Astrocyte (in vitro differentiated cells and primary cell): ENCODE results near the gene CDH13. TPM values are rescaled to one million over a fixed set of nuclear protein-coding genes. Genes with fewer than 3 reads are reported as not detected.

Experiments
- DNase-seq: peaks from one replicate; pipeline ENCODE4 v3.0.0-alpha.2; 2010; ENCODE audit warnings: low read depth
- FAIRE-seq: peaks from 2 replicates; lab custom pipeline; 2011; peaks lifted over from hg19 to GRCh38; lab: Jason Lieb, UNC
- H2AFZ ChIP-seq: 2 replicates; pipeline ENCODE4 v1.6.0; 2012; ENCODE audit warnings: low read depth, low read length, inconsistent platforms
- H3K27ac ChIP-seq: 2 replicates; pipeline ENCODE4 v1.5.1; 2011; ENCODE audit warnings: low read depth, low read length, inconsistent platforms
- H3K27me3 ChIP-seq: 2 replicates; pipeline ENCODE4 v1.6.0; 2011; ENCODE audit warnings: low read length, inconsistent platforms; ENCODE audit not compliant: insufficient read depth
- H3K36me3 ChIP-seq: 2 replicates; pipeline ENCODE4 v1.5.1; 2011; ENCODE audit warnings: low read length, inconsistent platforms; ENCODE audit not compliant: insufficient read depth
- H3K4me1 ChIP-seq: 2 replicates; pipeline ENCODE4 v1.5.1; 2011; ENCODE audit warnings: low read length, inconsistent platforms; ENCODE audit not compliant: insufficient read depth
- H3K4me2 ChIP-seq: 2 replicates; pipeline ENCODE4 v1.6.0; 2012; ENCODE audit warnings: low read length, inconsistent platforms
- H3K4me3 ChIP-seq: 2 replicates; pipeline ENCODE4 v1.5.1; 2011; ENCODE audit warnings: low read depth, mild to moderate bottlenecking, low read length, inconsistent platforms; ENCODE audit not compliant: insufficient read depth
- H3K79me2 ChIP-seq: 2 replicates; pipeline ENCODE4 v1.6.0; 2012; ENCODE audit warnings: mild to moderate bottlenecking, low read length, inconsistent platforms; ENCODE audit not compliant: insufficient read depth
- H3K9ac ChIP-seq: 2 replicates; pipeline ENCODE4 v1.6.0; 2012; ENCODE audit warnings: mild to moderate bottlenecking, low read length, inconsistent platforms
- H3K9me3 ChIP-seq: 2 replicates; pipeline ENCODE4 v1.5.1; 2012; ENCODE audit warnings: low read depth, mild to moderate bottlenecking, low read length, inconsistent platforms; ENCODE audit not compliant: insufficient read depth
- H4K20me1 ChIP-seq: 2 replicates; pipeline ENCODE4 v1.6.0; 2012; ENCODE audit warnings: low read length, inconsistent platforms; ENCODE audit not compliant: insufficient read depth
- H3K27ac Mint-ChIP-seq: one replicate; pipeline ENCODE4 v1.8.0; 2021; ENCODE audit warnings: mild to moderate bottlenecking, mixed read lengths; ENCODE audit not compliant: unreplicated experiment
- H3K27me3 Mint-ChIP-seq: one replicate; pipeline ENCODE4 v1.8.0; 2021; ENCODE audit warnings: low read depth, mixed read lengths; ENCODE audit not compliant: unreplicated experiment
- H3K36me3 Mint-ChIP-seq: one replicate; pipeline ENCODE4 v1.8.0; 2021; ENCODE audit warnings: low read depth, mixed read lengths; ENCODE audit not compliant: unreplicated experiment
- H3K4me1 Mint-ChIP-seq: one replicate; pipeline ENCODE4 v1.8.0; 2021; ENCODE audit warnings: low read depth, mixed read lengths; ENCODE audit not compliant: unreplicated experiment
- H3K4me3 Mint-ChIP-seq: one replicate; pipeline ENCODE4 v1.8.0; 2021; ENCODE audit warnings: mild to moderate bottlenecking, moderate library complexity, mixed read lengths; ENCODE audit not compliant: unreplicated experiment
- H3K9me3 Mint-ChIP-seq: one replicate; pipeline ENCODE4 v1.8.0; 2021; ENCODE audit warnings: mild to moderate bottlenecking, mixed read lengths; ENCODE audit not compliant: unreplicated experiment
- CTCF ChIP-seq: IDR thresholded peaks from 2 replicates; pipeline ENCODE4 v1.5.1; 2011; ENCODE audit warnings: low read depth, mild to moderate bottlenecking, inconsistent platforms, low read length, moderate library complexity; ENCODE audit not compliant: insufficient read depth
- EZH2 ChIP-seq: IDR thresholded peaks from 2 replicates; pipeline ENCODE4 v1.6.1; 2012; ENCODE audit warnings: mild to moderate bottlenecking, low read length, inconsistent platforms; ENCODE audit not compliant: insufficient read depth
- total RNA-seq: library from RNA; stranded (reverse); gene quantifications from 2 replicates; pipeline ENCODE4 v1.2.1, GENCODE V29; 2021

The CDH13 gene
- total RNA-seq, 1 donor from 2014 or later: 41.7 TPM

GRCh38 chr16:82900559-82900958 lies 273.8 kb downstream of the CDH13 start:
- Histone ChIP-seq H3K27ac (no peak overlapping the region), H3K27me3 (no peaks in the 10 kb centered on the region), H3K9ac (no peak overlapping the region), H3K79me2 (no peaks in the 10 kb centered on the region), H3K9me3 (no peaks in the 10 kb centered on the region), H3K36me3 (no peaks in the 10 kb centered on the region), H3K4me1 (no peaks in the 10 kb centered on the region), H2AFZ (no peak overlapping the region), H4K20me1 (peaks cover 8% of the 10 kb centered on the region), H3K4me2 (no peak overlapping the region), H3K4me3 (no peak overlapping the region)
- Mint-ChIP-seq H3K36me3 (no peaks in the 10 kb centered on the region), H3K27ac (no peak overlapping the region), H3K27me3 (peaks cover 2% of the 10 kb centered on the region), H3K4me1 (no peaks in the 10 kb centered on the region), H3K4me3 (no peak overlapping the region), H3K9me3 (no peaks in the 10 kb centered on the region)
- TF ChIP-seq CTCF (no peak), EZH2 (no peak)
- DNase-seq (peak; percentile 5), FAIRE-seq (no peak)

- Histone ChIP-seq H3K36me3 (no peaks in the 10 kb centered on the region), H2AFZ (no peak overlapping the region), H3K79me2 (peaks cover 3% of the 10 kb centered on the region), H3K9ac (no peak overlapping the region), H3K27ac (no peak overlapping the region), H3K9me3 (no peaks in the 10 kb centered on the region), H3K4me3 (no peak overlapping the region), H3K27me3 (no peaks in the 10 kb centered on the region), H3K4me2 (no peak overlapping the region), H4K20me1 (peaks cover 14% of the 10 kb centered on the region), H3K4me1 (no peaks in the 10 kb centered on the region)
- FAIRE-seq (no peak), DNase-seq (no peak)
- peaks cover 5% of the 10 kb centered on the region for H3K36me3 Mint-ChIP-seq
- no peak overlapping the region for H3K4me3 Mint-ChIP-seq
- H3K4me1 Mint-ChIP-seq: no peaks in the 10 kb centered on the region
- H3K27ac Mint-ChIP-seq: no peak overlapping the region
- TF ChIP-seq CTCF (no peak), EZH2 (no peak)
- peaks cover 3% of the 10 kb centered on the region for H3K27me3 Mint-ChIP-seq
- no peaks in the 10 kb centered on the region for H3K9me3 Mint-ChIP-seq
These were observed 285.2 kb downstream of the CDH13 start for GRCh38 chr16:82911925-82912324.

GRCh38 chr16:82915139-82915824 lies 288.5 kb downstream of the CDH13 start:
- H3K4me2 ChIP-seq: no peak overlapping the region
- peaks cover 3% of the 10 kb centered on the region for H3K27me3 Mint-ChIP-seq
- H3K4me1 ChIP-seq: no peaks in the 10 kb centered on the region
- DNase-seq (no peak), FAIRE-seq (no peak)
- no peaks in the 10 kb centered on the region for H3K36me3 ChIP-seq
- H3K9me3 Mint-ChIP-seq: no peaks in the 10 kb centered on the region
- no peaks in the 10 kb centered on the region for H3K9me3 ChIP-seq
- no peak overlapping the region for H3K27ac Mint-ChIP-seq
- no peak overlapping the region for H3K9ac ChIP-seq
- no peak overlapping the region for H3K4me3 ChIP-seq
- no peaks in the 10 kb centered on the region for H3K4me1 Mint-ChIP-seq
- no peak overlapping the region for H2AFZ ChIP-seq
- H4K20me1 ChIP-seq: peaks cover 14% of the 10 kb centered on the region
- H3K27ac ChIP-seq: no peak overlapping the region
- TF ChIP-seq EZH2 (no peak), CTCF (no peak)
- H3K4me3 Mint-ChIP-seq: no peak overlapping the region
- H3K27me3 ChIP-seq: no peaks in the 10 kb centered on the region
- H3K79me2 ChIP-seq: no peaks in the 10 kb centered on the region
- H3K36me3 Mint-ChIP-seq: peaks cover 2% of the 10 kb centered on the region
